SU-DHL-6 (cell line): Measurements from ENCODE around the gene GPRIN3.

Experiments
- CTCF ChIP-seq: fragments of 200-600 bp; sonication (generic); IDR thresholded peaks from one replicate; pipeline ENCODE4 v1.5.1; 2017; ENCODE audit warnings: antibody characterized with exemption, mild to moderate bottlenecking, low read length, moderate library complexity; ENCODE audit not compliant: insufficient read depth, poor library complexity, severe bottlenecking
- EZH2phosphoT487 ChIP-seq: fragments of 200-600 bp; sonication (generic), shearing (Covaris generic); conservative IDR thresholded peaks from 2 replicates; pipeline ENCODE4 v1.6.1; 2018; ENCODE audit warnings: mild to moderate bottlenecking, antibody characterized with exemption, low read length, moderate library complexity, mixed read lengths

- TF ChIP-seq CTCF: no peak
- TF ChIP-seq EZH2phosphoT487: no peak
These were observed 85.4 kb downstream of the GPRIN3 start for GRCh38 chr4:89222170-89222569.
